Measurements from ENCODE around the gene SARS1.

GRCh38 chr1:109243221-109243620, 29.5 kb downstream of the SARS1 start:
- TF ChIP-seq, protein P1, sequence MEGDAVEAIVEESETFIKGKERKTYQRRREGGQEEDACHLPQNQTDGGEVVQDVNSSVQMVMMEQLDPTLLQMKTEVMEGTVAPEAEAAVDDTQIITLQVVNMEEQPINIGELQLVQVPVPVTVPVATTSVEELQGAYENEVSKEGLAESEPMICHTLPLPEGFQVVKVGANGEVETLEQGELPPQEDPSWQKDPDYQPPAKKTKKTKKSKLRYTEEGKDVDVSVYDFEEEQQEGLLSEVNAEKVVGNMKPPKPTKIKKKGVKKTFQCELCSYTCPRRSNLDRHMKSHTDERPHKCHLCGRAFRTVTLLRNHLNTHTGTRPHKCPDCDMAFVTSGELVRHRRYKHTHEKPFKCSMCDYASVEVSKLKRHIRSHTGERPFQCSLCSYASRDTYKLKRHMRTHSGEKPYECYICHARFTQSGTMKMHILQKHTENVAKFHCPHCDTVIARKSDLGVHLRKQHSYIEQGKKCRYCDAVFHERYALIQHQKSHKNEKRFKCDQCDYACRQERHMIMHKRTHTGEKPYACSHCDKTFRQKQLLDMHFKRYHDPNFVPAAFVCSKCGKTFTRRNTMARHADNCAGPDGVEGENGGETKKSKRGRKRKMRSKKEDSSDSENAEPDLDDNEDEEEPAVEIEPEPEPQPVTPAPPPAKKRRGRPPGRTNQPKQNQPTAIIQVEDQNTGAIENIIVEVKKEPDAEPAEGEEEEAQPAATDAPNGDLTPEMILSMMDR (IDR thresholded peaks at IDR 0.05) = no peak
- TF ChIP-seq POLR2A (IDR thresholded peaks at IDR 0.05) (no peak), EP300 (IDR thresholded peaks at IDR 0.05) (no peak)
